ENCODE data around the gene MFF. TPM values are rescaled to one million over a fixed set of nuclear protein-coding genes. Genes with fewer than 3 reads are reported as not detected.
A peak's percentile ranks its signal among the peaks of the same experiment; 100 is the strongest.

The MFF gene
- total RNA-seq, 1 donor from 2014 or later, result 94.8 TPM

DNA sequence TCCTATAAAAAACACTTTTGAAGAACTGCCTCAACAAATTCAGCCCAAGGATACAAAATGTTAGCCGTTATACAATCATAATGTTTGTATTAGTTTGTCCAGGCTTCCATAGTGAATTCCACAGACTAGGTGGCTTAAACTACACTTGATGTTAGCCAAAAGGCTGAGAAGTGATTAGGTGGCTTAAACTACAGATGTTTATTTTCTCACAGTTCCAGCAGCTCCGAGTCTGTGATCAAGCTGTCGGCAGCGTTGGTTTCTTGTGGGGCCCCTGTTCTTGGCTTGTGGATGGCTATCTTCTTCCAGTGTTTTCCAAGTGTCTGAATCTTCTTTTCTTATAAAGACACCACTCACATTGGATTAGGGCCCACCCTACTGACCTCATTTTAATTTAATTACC lies 31.5 kb upstream of the MFF start:
- TF ChIP-seq, protein P1, sequence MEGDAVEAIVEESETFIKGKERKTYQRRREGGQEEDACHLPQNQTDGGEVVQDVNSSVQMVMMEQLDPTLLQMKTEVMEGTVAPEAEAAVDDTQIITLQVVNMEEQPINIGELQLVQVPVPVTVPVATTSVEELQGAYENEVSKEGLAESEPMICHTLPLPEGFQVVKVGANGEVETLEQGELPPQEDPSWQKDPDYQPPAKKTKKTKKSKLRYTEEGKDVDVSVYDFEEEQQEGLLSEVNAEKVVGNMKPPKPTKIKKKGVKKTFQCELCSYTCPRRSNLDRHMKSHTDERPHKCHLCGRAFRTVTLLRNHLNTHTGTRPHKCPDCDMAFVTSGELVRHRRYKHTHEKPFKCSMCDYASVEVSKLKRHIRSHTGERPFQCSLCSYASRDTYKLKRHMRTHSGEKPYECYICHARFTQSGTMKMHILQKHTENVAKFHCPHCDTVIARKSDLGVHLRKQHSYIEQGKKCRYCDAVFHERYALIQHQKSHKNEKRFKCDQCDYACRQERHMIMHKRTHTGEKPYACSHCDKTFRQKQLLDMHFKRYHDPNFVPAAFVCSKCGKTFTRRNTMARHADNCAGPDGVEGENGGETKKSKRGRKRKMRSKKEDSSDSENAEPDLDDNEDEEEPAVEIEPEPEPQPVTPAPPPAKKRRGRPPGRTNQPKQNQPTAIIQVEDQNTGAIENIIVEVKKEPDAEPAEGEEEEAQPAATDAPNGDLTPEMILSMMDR (IDR thresholded peaks at IDR 0.05; ENCODE audit: insufficient read depth, low read length, poor library complexity, severe bottlenecking), result no peak
- H3K4me3 ChIP-seq (ENCODE audit: low read depth, low read length), result no peak overlapping the region
- no peak for DNase-seq (ENCODE audit: low read depth)
- H3K36me3 ChIP-seq (ENCODE audit: control insufficient read depth, insufficient read depth, low read length), result no peaks in the 10 kb centered on the region
- no peaks in the 10 kb centered on the region for H3K27me3 ChIP-seq (ENCODE audit: control insufficient read depth, insufficient read depth, low read length)

DNA sequence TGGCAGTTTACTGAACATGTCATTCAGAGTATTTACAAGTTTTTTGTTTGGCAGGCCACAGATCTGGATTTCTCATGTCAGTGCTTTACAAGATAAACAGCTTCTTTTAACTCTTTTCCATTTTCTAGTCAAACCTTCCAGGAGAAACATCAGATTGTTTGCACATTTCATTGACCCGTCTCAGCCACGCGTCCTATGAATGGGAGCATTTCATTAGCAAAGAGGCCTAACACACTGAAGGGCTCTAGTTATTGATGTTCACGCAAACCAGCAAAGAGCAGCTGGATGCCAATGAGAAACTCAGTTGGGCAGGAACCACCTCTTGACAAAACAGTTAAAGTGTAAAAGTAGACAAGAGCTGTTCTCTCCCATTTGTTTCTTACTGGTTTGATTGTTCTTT lies 29.2 kb upstream of the MFF start:
- no peaks in the 10 kb centered on the region for H3K27me3 ChIP-seq (ENCODE audit: control insufficient read depth, insufficient read depth, low read length)
- TF ChIP-seq, protein P1 (IDR thresholded peaks at IDR 0.05; ENCODE audit: insufficient read depth, low read length, poor library complexity, severe bottlenecking), result no peak
- no peaks in the 10 kb centered on the region for H3K36me3 ChIP-seq (ENCODE audit: control insufficient read depth, insufficient read depth, low read length)
- H3K4me3 ChIP-seq (ENCODE audit: low read depth, low read length), result no peak overlapping the region
- no peak for DNase-seq (ENCODE audit: low read depth)

DNA sequence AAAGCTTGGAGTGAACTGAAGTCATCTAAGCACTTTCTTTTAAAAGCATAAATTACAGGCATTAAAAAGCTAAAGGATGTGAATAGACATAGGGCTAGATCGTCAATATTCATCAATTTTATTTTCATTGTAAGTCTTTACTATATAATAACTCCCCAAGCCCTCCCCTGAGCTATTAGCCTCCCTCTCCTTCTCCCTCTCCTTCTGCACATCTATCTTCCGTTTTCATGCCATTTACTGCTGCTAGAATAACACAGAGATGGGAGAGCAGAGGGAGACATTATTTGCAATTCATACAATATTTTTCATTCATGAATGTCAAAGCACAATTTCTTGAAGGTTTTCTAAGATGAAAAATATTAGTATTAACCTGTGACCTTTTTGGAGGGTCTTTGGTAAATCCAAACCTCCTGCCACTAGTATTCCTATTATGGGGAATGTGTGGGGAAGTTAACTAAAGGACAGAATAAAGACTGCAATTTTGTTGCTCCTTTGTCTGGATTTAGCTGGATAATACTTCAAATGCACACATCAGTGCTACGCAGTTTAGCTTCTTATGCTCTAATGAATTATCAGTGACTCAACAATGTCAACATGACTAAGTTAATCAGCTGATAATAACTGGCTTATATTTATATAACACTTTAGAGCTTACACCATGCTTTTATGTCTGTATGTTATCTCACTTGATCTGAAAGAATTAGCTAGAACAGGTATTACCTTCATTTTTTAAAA lies 28.2 kb upstream of the MFF start:
- TF ChIP-seq, protein P1 (IDR thresholded peaks at IDR 0.05; ENCODE audit: insufficient read depth, low read length, poor library complexity, severe bottlenecking), result no peak
- H3K27me3 ChIP-seq (ENCODE audit: control insufficient read depth, insufficient read depth, low read length), result no peaks in the 10 kb centered on the region
- H3K36me3 ChIP-seq (ENCODE audit: control insufficient read depth, insufficient read depth, low read length), result no peaks in the 10 kb centered on the region
- DNase-seq (ENCODE audit: low read depth), result no peak
- H3K4me3 ChIP-seq (ENCODE audit: low read depth, low read length), result no peak overlapping the region

DNA sequence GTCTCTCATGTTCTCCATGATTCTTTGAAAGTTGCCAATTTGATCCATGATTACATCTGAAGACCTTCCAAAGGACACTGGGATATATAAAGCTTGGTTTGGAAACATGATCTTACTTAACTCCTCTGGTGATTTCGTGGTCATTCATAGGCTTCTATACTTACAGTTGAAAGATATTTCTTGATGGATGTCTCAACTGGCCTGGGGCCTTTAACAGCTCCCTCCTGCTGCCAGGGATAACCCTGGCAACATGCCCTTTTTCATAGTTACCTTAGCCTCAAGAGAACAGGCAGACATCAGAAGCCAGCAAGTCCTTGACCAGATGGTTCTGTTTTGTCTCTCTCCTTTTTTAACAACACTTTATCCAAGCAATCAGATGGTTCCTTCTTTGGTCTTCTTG lies 23.5 kb upstream of the MFF start:
- no peak for DNase-seq (ENCODE audit: low read depth)
- Histone ChIP-seq H3K36me3 (ENCODE audit: control insufficient read depth, insufficient read depth, low read length) (no peaks in the 10 kb centered on the region), H3K4me3 (ENCODE audit: low read depth, low read length) (no peak overlapping the region), H3K27me3 (ENCODE audit: control insufficient read depth, insufficient read depth, low read length) (no peaks in the 10 kb centered on the region)
- TF ChIP-seq, protein P1 (IDR thresholded peaks at IDR 0.05; ENCODE audit: insufficient read depth, low read length, poor library complexity, severe bottlenecking), result no peak

DNA sequence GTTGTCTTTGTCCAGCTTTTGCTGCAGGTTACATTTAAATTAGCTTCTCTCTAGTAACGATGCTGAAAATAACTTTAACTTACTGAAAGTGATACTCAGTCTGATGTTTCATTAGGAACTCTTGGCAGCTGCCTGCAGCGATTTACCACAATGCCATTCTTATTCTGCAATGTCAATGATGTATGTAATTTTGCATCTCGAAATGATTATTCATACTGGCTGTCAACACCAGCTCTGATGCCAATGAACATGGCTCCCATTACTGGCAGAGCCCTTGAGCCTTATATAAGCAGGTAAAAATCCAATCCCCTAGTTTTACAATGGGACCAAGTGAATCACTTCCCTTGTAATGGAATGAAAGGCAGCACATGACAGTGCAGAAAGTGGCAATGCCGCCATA lies 16.3 kb upstream of the MFF start:
- no peak for DNase-seq (ENCODE audit: low read depth)
- no peak overlapping the region for H3K4me3 ChIP-seq (ENCODE audit: low read depth, low read length)
- TF ChIP-seq, protein P1 (IDR thresholded peaks at IDR 0.05; ENCODE audit: insufficient read depth, low read length, poor library complexity, severe bottlenecking), result no peak
- no peaks in the 10 kb centered on the region for H3K27me3 ChIP-seq (ENCODE audit: control insufficient read depth, insufficient read depth, low read length)
- no peaks in the 10 kb centered on the region for H3K36me3 ChIP-seq (ENCODE audit: control insufficient read depth, insufficient read depth, low read length)

DNA sequence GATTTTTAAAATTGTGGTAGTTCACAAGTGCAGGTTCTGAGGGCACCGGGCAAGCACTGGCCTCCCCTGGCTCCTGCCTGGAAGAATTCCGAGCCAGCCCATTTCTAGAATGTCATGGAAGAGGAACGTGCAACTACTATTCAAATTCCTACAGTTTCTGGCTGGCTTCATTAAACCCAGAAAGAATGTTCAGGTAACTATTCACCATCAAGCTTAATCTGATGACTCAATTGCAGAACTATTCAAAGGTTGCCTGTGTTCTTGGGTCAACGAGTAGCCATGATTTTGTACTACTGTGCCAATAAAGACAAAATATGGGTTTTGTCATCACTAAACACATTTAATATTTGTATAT lies 14.3 kb upstream of the MFF start:
- TF ChIP-seq, protein P1 (IDR thresholded peaks at IDR 0.05; ENCODE audit: insufficient read depth, low read length, poor library complexity, severe bottlenecking), result no peak
- no peaks in the 10 kb centered on the region for H3K36me3 ChIP-seq (ENCODE audit: control insufficient read depth, insufficient read depth, low read length)
- no peaks in the 10 kb centered on the region for H3K27me3 ChIP-seq (ENCODE audit: control insufficient read depth, insufficient read depth, low read length)
- peak; percentile 63 for DNase-seq (ENCODE audit: low read depth)
- H3K4me3 ChIP-seq (ENCODE audit: low read depth, low read length), result no peak overlapping the region
